ENCODE measurements around the gene MSL2. TPM values are rescaled to one million over a fixed set of nuclear protein-coding genes. Genes with fewer than 3 reads are reported as not detected.

MSL2 gene
- polyA plus RNA-seq, 1 donor (not counting 4 experiments of a cell fraction or from before 2014, with no cell fraction given) = 9.5 TPM

DNA sequence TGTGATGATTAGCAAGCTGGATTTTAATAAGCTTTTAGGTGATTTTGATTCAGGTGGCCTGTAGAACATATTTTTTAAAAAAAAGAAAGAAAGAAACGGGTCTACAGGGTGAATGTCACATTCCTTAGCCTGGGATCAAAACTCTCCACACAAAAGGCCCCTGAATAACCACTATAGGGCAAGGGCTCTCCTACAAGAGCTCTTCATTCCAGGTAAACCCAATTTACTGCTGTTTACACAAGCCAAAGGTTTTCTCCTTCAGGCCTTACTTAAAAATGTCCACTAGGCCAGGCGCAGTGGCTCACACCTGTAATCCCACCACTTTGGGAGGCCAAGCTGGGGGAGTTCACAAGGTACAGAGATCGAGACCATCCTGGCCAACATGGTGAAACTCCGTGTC, 8.3 kb downstream of the MSL2 start:
- H3K4me1 ChIP-seq (ENCODE audit: control insufficient read depth, extremely low read depth, insufficient read depth, low read length) = peaks cover 30% of the 10 kb centered on the region
- DNase-seq (ENCODE audit: low read depth, low spot score) (no peak), FAIRE-seq (no peak)
- peaks cover 3% of the 10 kb centered on the region for H3K9me1 ChIP-seq (ENCODE audit: control insufficient read depth, extremely low read depth, insufficient read depth, low read length)
- H3K9me3 ChIP-seq (ENCODE audit: control insufficient read depth, low read depth, low read length) = no peaks in the 10 kb centered on the region
- TF ChIP-seq, protein P1, sequence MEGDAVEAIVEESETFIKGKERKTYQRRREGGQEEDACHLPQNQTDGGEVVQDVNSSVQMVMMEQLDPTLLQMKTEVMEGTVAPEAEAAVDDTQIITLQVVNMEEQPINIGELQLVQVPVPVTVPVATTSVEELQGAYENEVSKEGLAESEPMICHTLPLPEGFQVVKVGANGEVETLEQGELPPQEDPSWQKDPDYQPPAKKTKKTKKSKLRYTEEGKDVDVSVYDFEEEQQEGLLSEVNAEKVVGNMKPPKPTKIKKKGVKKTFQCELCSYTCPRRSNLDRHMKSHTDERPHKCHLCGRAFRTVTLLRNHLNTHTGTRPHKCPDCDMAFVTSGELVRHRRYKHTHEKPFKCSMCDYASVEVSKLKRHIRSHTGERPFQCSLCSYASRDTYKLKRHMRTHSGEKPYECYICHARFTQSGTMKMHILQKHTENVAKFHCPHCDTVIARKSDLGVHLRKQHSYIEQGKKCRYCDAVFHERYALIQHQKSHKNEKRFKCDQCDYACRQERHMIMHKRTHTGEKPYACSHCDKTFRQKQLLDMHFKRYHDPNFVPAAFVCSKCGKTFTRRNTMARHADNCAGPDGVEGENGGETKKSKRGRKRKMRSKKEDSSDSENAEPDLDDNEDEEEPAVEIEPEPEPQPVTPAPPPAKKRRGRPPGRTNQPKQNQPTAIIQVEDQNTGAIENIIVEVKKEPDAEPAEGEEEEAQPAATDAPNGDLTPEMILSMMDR (optimal IDR thresholded peaks at IDR 0.05 in 1 of 3, IDR thresholded peaks at IDR 0.05 in 1 of 3, conservative IDR thresholded peaks at IDR 0.05 in 1 of 3; ENCODE audit: extremely low read depth in 1 of 3, insufficient read depth in 2 of 3, low read length in 3 of 3) = no peak
- TF ChIP-seq EZH2 (IDR thresholded peaks at IDR 0.05; ENCODE audit: low read length) = no peak
- H3K27ac ChIP-seq (ENCODE audit: control insufficient read depth, insufficient read depth, low read length) = no peak overlapping the region
- no peak overlapping the region for H2AFZ ChIP-seq (ENCODE audit: control insufficient read depth, low read length)
- no peak overlapping the region for H3K4me3 ChIP-seq (ENCODE audit: control insufficient read depth in 2 of 3, extremely low read depth in 1 of 3, insufficient read depth in 2 of 3, low read depth in 1 of 3, low read length in 3 of 3)
- H4K20me1 ChIP-seq (ENCODE audit: control insufficient read depth, extremely low read depth, insufficient read depth, low read length) = peaks cover 30% of the 10 kb centered on the region
- H3K79me2 ChIP-seq (ENCODE audit: control insufficient read depth, insufficient read depth, low read length) = peaks cover 100% of the 10 kb centered on the region
- no peak overlapping the region for H3K9ac ChIP-seq (ENCODE audit: control insufficient read depth, extremely low read depth, insufficient read depth, low read length)
- H3K4me2 ChIP-seq (ENCODE audit: control insufficient read depth, extremely low read depth, insufficient read depth, low read depth, low read length) = no peak overlapping the region
- no peaks in the 10 kb centered on the region for H3K36me3 ChIP-seq (ENCODE audit: control insufficient read depth in 2 of 2, extremely low read depth in 1 of 2, insufficient read depth in 2 of 2, low read length in 2 of 2)
- dilution Hi-C loops (cut with MboI; ENCODE audit: extremely low pct_ligation_motif_present, low sequenced_read_pairs) = loop anchor here (25.0 kb wide), 1 partner anchor 149 kb away; no protein-coding TSS in a partner anchor
- H3K27me3 ChIP-seq (ENCODE audit: control insufficient read depth, extremely low read depth, insufficient read depth, low read length) = no peaks in the 10 kb centered on the region

DNA sequence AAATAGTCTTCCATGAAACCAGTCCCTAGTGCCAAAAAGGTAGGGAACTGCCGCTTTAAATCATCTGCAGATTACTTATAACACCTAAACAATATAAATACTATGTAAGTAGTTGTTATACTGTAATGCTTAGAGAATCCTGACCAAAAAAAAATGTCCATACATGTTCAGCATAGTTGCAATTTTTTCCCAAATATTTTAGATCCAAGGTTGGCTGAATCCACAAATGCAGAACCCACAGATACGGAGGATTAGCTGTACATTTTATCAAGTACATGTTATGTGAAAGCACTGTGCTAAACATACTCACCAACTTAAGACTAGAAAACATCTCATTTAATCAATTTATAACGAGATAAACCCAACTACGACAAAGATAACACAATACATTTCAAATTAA, 9.3 kb downstream of the MSL2 start:
- dilution Hi-C loops (cut with MboI; ENCODE audit: extremely low pct_ligation_motif_present, low sequenced_read_pairs) = loop anchor here (25.0 kb wide), 1 partner anchor 150 kb away; no protein-coding TSS in a partner anchor
- Histone ChIP-seq H4K20me1 (ENCODE audit: control insufficient read depth, extremely low read depth, insufficient read depth, low read length) (peaks cover 28% of the 10 kb centered on the region), H3K27me3 (ENCODE audit: control insufficient read depth, extremely low read depth, insufficient read depth, low read length) (no peaks in the 10 kb centered on the region), H3K79me2 (ENCODE audit: control insufficient read depth, insufficient read depth, low read length) (peaks cover 100% of the 10 kb centered on the region), H3K4me2 (ENCODE audit: control insufficient read depth, extremely low read depth, insufficient read depth, low read depth, low read length) (peak overlapping the region; percentile 49), H3K9me1 (ENCODE audit: control insufficient read depth, extremely low read depth, insufficient read depth, low read length) (peaks cover 3% of the 10 kb centered on the region), H2AFZ (ENCODE audit: control insufficient read depth, low read length) (no peak overlapping the region), H3K9ac (ENCODE audit: control insufficient read depth, extremely low read depth, insufficient read depth, low read length) (no peak overlapping the region), H3K4me3 (ENCODE audit: control insufficient read depth in 2 of 3, extremely low read depth in 1 of 3, insufficient read depth in 2 of 3, low read depth in 1 of 3, low read length in 3 of 3) (no peak overlapping the region), H3K4me1 (ENCODE audit: control insufficient read depth, extremely low read depth, insufficient read depth, low read length) (peaks cover 31% of the 10 kb centered on the region), H3K36me3 (ENCODE audit: control insufficient read depth in 2 of 2, extremely low read depth in 1 of 2, insufficient read depth in 2 of 2, low read length in 2 of 2) (no peaks in the 10 kb centered on the region), H3K9me3 (ENCODE audit: control insufficient read depth, low read depth, low read length) (no peaks in the 10 kb centered on the region), H3K27ac (ENCODE audit: control insufficient read depth, insufficient read depth, low read length) (peak overlapping the region; percentile 12)
- DNase-seq (ENCODE audit: low read depth, low spot score) = no peak
- TF ChIP-seq, protein P1 (optimal IDR thresholded peaks at IDR 0.05 in 1 of 3, IDR thresholded peaks at IDR 0.05 in 1 of 3, conservative IDR thresholded peaks at IDR 0.05 in 1 of 3; ENCODE audit: extremely low read depth in 1 of 3, insufficient read depth in 2 of 3, low read length in 3 of 3) = no peak
- no peak for TF ChIP-seq EZH2 (IDR thresholded peaks at IDR 0.05; ENCODE audit: low read length)
- FAIRE-seq = no peak

Data from keratinocyte (primary cell).